8988T (cell line): ENCODE results near the gene CERS1.

Source experiments
- DNase-seq: peaks from one replicate; pipeline ENCODE4 v3.0.0; 2011

Gene CERS1

GRCh38 chr19:18855647-18856384 is 40.1 kb downstream of the CERS1 start:
- DNase-seq = no peak

GRCh38 chr19:18854982-18855381 is 41.0 kb downstream of the CERS1 start:
- no peak for DNase-seq

GRCh38 chr19:18853755-18854427 is 42.1 kb downstream of the CERS1 start:
- DNase-seq = peak; percentile 83

DNA sequence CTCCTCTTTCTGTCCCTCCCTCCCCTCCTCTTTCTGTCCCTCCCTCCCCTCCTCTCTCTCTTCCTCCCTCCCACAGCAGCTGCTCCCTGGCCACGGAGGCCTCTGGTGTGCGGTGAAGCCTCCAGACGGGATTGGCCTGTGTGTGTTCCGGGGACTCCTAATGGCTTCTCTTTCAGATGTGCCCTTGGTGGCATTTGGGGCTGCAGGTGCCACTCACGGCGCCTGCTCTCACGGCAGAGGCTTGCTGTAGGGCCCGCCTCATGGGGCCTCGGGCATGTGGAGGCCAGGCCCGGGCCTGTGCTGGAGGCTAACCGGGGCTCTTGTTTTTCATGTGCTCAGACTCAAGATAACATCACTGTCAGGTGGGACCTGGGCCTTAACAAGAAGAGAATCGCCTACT is 43.3 kb downstream of the CERS1 start:
- no peak for DNase-seq

- DNase-seq = no peak
Measured at GRCh38 chr19:18851673-18852325, 44.2 kb downstream of the CERS1 start.

GRCh38 chr19:18850471-18851375 is 45.2 kb downstream of the CERS1 start:
- DNase-seq = no peak

DNA sequence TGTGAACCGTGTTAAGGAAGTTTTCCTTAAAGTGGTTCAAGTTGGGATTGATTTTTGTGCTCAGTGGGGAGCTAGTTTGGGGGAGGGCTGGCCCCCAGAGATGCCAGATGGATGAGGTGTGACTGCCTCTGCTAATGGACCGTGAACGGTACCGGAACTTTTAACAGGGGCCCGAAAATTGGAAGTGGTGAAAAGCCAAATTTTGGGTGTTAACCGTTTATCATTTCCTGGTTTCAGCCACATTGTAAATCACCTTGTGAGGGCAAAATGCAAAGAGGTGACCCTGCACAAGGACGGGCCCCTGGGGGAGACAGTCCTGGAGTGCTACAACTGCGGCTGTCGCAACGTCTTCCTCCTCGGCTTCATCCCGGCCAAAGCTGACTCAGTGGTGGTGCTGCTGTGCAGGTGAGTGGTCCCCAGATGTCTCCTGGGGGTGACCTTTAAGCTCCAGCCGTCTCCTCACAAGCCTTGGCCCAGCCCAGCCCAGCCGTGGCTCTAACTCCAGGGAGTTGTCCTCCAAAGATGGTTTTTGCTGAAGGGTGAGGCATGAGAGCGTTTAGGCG is 46.0 kb downstream of the CERS1 start:
- DNase-seq = no peak

- no peak for DNase-seq
Measured at GRCh38 chr19:18848878-18849661, 46.9 kb downstream of the CERS1 start.

DNA sequence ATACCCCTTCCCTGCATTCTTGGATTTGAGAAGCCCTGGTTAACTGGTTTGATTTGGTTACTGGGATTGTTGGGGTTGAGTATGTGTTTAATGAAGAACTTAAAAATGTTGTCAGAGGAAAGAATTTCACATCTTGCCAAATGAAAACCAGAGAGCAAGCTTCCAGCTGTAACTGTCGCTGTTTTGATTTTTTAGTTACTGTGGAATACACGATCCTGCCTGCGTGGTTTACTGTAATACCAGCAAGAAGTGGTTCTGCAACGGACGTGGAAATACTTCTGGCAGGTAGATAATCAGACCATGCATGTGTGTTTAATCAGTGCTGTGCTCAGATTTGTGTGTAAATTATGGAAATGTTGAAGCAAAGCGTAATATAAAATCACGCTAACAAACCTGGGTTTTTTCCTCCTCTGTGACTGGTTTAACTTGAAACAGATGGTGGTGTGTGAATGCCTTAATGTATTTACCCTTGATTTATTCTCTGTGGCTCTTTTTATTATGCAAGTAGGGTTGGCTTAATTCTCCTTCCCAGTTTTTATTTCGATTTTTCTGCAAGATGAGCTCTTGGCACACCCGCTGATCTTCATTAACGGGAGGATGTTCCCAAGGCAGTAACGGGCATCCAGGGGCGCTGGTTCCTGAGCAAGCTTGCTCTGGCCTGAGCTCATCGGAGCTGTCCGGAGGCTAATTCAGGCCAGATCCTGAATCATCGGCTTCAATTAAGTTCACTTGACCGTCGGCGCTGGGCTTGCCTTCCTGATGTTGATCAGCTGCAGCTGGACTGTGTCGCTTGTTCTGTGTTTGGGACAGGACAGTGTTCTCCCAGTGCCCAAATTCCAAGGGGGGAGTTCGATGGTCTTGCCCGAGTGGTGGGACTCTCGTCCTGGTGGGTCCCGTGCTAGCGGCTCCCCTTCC is 48.2 kb downstream of the CERS1 start:
- DNase-seq = no peak

- peak; percentile 92 for DNase-seq
Measured at GRCh38 chr19:18846862-18847548, 49.0 kb downstream of the CERS1 start.

- no peak for DNase-seq
Measured at GRCh38 chr19:18845961-18846360, 50.0 kb downstream of the CERS1 start.

- DNase-seq = no peak
Measured at GRCh38 chr19:18844806-18845329, 51.1 kb downstream of the CERS1 start.

- no peak for DNase-seq
Measured at GRCh38 chr19:18843960-18844359, 52.0 kb downstream of the CERS1 start.

DNA sequence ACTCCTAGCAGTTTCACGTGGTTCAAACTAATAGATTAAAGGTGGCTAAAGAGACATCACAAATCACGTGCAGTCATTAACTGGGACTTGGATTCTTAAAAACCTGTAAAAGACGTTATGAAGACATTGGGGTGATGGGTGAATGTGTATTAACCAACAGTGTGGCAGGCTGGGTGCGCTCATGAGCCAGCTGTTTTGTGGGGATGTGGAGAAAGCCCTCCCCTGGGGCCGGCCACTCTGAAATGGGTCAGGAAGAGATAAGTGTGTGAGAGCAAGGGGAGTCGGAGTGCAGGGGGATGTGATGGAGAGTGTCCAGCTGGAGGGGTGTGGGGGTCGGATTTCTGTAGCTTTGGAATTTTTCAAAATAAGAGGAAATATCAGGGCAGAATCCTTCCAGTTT is 53.8 kb downstream of the CERS1 start:
- DNase-seq = no peak

- no peak for DNase-seq
Measured at GRCh38 chr19:18841400-18841799, 54.6 kb downstream of the CERS1 start.

DNA sequence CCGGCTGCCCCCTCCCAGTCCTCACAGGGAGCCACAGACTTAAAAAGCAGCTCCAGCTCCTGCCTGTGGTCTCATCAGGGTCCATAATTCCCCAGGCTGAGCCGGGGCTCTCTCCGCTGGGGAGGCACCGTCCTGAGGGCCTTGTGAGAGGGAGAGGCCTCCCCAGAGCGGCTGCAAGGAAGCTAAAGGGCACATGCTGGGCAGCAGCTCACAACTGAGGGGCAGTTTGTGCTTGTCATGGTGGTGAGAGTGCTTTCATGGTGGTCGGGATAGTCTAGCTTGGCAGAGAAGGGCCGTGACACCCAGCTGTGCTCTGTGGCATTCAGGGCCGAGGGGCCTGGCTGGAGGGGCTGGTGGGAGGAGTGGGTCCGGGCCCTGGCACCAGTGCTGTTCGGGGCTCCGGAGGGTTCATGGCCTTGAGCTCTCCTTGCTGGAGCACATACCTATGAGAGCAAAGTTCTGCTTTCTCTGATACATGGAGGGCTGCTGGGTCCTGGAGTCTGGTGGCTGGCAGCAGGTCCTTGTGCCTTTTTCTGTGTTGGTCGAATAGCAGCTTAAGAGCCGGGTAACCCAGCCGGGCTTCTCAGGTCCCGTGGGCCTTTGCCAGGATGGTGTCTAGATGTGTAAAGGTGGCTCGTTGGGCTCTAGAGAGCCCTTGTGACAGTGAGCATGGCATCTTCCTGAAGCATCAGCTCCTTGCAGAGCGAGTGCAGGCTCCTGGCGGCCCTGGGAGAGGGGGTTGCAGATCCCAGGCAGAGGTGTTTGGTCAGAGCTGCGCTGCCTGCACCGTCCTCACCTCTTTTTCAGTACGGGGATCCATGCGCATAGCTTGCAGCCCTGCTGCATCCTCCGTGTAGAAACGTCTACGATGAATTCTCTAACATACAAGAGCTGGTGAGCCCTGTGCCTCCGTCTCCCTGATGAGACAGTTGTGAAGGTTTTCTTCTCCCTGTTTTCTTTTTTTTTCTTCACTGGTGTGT is 55.4 kb downstream of the CERS1 start:
- DNase-seq = peak; percentile 23

- peak; percentile 15 for DNase-seq
Measured at GRCh38 chr19:18839465-18840287, 56.3 kb downstream of the CERS1 start.

- no peak for DNase-seq
Measured at GRCh38 chr19:18834644-18834984, 61.3 kb downstream of the CERS1 start.
